Peyer's patch (tissue), 4 donors: ENCODE results near the gene GABRA5.

Source experiments
- CTCF ChIP-seq, 6 experiments: fragments of 450-650 bp in 4 of 6; fragments of 200-600 bp in 2 of 6; sonication (generic) in 1 of 6; IDR thresholded peaks; one replicate each; pipeline ENCODE4 v1.5.1; 2017 to 2019; ENCODE audit warnings: antibody characterized with exemption in 6 of 6, mild to moderate bottlenecking in 3 of 6, moderate library complexity in 1 of 6
- POLR2A ChIP-seq, 2 donors: fragments of 450-650 bp; IDR thresholded peaks; one replicate each; pipeline ENCODE4 v1.5.1; 2017; ENCODE audit warnings: antibody characterized with exemption in 2 of 2, mild to moderate bottlenecking in 2 of 2, moderate library complexity in 2 of 2

DNA sequence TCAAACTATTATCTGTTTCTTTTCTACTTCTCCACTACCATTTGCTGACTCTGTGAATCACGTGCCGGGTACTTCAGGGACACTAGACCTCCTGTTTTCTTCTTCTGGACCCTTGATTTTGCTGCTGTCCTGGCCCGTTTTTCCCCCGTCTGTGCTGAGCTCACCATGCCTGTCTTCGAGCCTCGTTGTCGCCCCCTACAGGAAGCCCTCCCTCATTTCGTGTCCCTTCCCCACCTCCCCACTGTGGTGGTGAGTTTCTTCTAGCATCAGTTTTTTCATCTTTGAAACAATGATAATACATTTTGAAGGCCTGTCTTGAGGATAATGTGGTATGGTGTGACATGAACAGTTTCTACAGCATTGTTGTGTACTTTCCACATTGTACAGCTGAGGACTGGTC, 117.0 kb downstream of the GABRA5 start:
- TF ChIP-seq CTCF (IDR thresholded peaks at IDR 0.05) (no peak), POLR2A (IDR thresholded peaks at IDR 0.05) (no peak)
